Measurements from ENCODE around the gene KIRREL3. TPM values are rescaled to one million over a fixed set of nuclear protein-coding genes. Genes with fewer than 3 reads are reported as not detected.

Gene KIRREL3
- total RNA-seq, 1 donor from 2014 or later: not detected

DNA sequence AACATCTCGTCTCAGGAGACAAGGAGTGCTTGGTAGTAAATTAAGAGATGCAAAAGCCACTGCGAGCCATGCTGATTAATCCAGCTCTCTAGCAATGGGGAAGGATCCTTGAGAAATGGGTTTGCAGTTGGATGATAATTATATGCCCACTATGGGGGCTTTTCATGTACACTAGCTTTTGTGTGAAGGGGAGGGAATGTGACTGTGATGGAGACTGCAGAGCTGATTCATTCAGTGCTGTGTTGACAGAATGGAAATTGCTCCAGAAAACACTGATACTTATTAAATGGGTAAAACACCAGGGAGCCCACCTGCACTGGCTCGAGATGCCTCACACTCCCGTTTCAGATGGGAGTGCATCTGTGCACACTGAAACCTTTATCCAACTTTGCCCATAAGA lies 37.0 kb upstream of the KIRREL3 start:
- Histone ChIP-seq H3K27me3 (ENCODE audit: control insufficient read depth, insufficient read depth, low read length) (no peaks in the 10 kb centered on the region), H3K36me3 (ENCODE audit: control insufficient read depth, insufficient read depth, low read length) (no peaks in the 10 kb centered on the region), H3K4me3 (ENCODE audit: low read depth, low read length) (no peak overlapping the region)
- TF ChIP-seq, protein P1, sequence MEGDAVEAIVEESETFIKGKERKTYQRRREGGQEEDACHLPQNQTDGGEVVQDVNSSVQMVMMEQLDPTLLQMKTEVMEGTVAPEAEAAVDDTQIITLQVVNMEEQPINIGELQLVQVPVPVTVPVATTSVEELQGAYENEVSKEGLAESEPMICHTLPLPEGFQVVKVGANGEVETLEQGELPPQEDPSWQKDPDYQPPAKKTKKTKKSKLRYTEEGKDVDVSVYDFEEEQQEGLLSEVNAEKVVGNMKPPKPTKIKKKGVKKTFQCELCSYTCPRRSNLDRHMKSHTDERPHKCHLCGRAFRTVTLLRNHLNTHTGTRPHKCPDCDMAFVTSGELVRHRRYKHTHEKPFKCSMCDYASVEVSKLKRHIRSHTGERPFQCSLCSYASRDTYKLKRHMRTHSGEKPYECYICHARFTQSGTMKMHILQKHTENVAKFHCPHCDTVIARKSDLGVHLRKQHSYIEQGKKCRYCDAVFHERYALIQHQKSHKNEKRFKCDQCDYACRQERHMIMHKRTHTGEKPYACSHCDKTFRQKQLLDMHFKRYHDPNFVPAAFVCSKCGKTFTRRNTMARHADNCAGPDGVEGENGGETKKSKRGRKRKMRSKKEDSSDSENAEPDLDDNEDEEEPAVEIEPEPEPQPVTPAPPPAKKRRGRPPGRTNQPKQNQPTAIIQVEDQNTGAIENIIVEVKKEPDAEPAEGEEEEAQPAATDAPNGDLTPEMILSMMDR (IDR thresholded peaks at IDR 0.05; ENCODE audit: insufficient read depth, low read length, severe bottlenecking): no peak
- FAIRE-seq (no peak), DNase-seq (ENCODE audit: low read depth) (no peak)

- FAIRE-seq: no peak
- TF ChIP-seq, protein P1 (IDR thresholded peaks at IDR 0.05; ENCODE audit: insufficient read depth, low read length, severe bottlenecking): no peak
- no peaks in the 10 kb centered on the region for H3K27me3 ChIP-seq (ENCODE audit: control insufficient read depth, insufficient read depth, low read length)
- no peaks in the 10 kb centered on the region for H3K36me3 ChIP-seq (ENCODE audit: control insufficient read depth, insufficient read depth, low read length)
- no peak for DNase-seq (ENCODE audit: low read depth)
- H3K4me3 ChIP-seq (ENCODE audit: low read depth, low read length): no peak overlapping the region
These were observed 36.4 kb upstream of the KIRREL3 start for GRCh38 chr11:127037001-127037400.

DNA sequence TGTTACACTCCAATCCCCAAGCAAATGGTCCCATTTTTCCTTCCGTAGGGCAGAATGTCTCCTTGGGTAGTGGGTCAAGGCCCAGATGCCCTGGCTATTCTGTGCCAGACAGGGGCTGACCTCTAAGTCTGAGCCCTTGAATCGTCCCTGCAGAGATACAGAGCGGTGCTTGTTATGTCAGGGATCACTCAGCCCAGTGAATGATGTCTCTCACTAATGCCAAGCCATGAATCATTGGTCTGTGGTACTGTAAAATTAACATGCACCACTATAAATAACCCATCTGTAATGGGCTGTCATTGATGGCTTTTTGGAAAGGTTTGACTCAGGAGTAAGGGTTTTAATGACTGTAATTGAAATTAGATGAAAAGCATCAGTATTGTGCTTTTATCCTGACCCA lies 35.3 kb upstream of the KIRREL3 start:
- no peak overlapping the region for H3K4me3 ChIP-seq (ENCODE audit: low read depth, low read length)
- H3K27me3 ChIP-seq (ENCODE audit: control insufficient read depth, insufficient read depth, low read length): no peaks in the 10 kb centered on the region
- no peak for DNase-seq (ENCODE audit: low read depth)
- TF ChIP-seq, protein P1 (IDR thresholded peaks at IDR 0.05; ENCODE audit: insufficient read depth, low read length, severe bottlenecking): no peak
- FAIRE-seq: no peak
- no peaks in the 10 kb centered on the region for H3K36me3 ChIP-seq (ENCODE audit: control insufficient read depth, insufficient read depth, low read length)

DNA sequence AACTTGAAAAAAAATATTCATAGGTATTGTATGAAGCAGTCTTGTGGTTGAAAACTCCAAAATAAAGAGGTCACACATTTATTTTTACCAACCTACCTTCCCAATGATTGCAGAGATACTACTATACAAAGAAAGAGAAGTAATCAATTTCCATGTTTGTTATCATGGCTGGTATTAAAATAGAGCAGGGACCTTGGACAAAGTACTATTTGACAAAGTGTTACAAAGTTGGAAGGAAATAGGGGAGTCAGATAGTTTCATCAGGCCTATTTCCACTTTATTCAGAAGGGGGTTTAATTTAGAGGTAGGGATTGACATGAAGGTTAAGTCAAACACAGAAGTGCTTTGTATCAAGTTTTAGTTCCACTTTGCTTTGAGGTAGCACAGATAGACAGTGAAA lies 34.4 kb upstream of the KIRREL3 start:
- TF ChIP-seq, protein P1 (IDR thresholded peaks at IDR 0.05; ENCODE audit: insufficient read depth, low read length, severe bottlenecking): no peak
- Histone ChIP-seq H3K27me3 (ENCODE audit: control insufficient read depth, insufficient read depth, low read length) (no peaks in the 10 kb centered on the region), H3K4me3 (ENCODE audit: low read depth, low read length) (no peak overlapping the region), H3K36me3 (ENCODE audit: control insufficient read depth, insufficient read depth, low read length) (no peaks in the 10 kb centered on the region)
- DNase-seq (ENCODE audit: low read depth): no peak
- no peak for FAIRE-seq

GRCh38 chr11:127028648-127029047 lies 28.1 kb upstream of the KIRREL3 start:
- no peak for DNase-seq (ENCODE audit: low read depth)
- H3K36me3 ChIP-seq (ENCODE audit: control insufficient read depth, insufficient read depth, low read length): no peaks in the 10 kb centered on the region
- no peak for FAIRE-seq
- no peak overlapping the region for H3K4me3 ChIP-seq (ENCODE audit: low read depth, low read length)
- TF ChIP-seq, protein P1 (IDR thresholded peaks at IDR 0.05; ENCODE audit: insufficient read depth, low read length, severe bottlenecking): no peak
- H3K27me3 ChIP-seq (ENCODE audit: control insufficient read depth, insufficient read depth, low read length): no peaks in the 10 kb centered on the region

GRCh38 chr11:127027789-127028188 lies 27.2 kb upstream of the KIRREL3 start:
- TF ChIP-seq, protein P1 (IDR thresholded peaks at IDR 0.05; ENCODE audit: insufficient read depth, low read length, severe bottlenecking): no peak
- Histone ChIP-seq H3K27me3 (ENCODE audit: control insufficient read depth, insufficient read depth, low read length) (no peaks in the 10 kb centered on the region), H3K4me3 (ENCODE audit: low read depth, low read length) (no peak overlapping the region), H3K36me3 (ENCODE audit: control insufficient read depth, insufficient read depth, low read length) (no peaks in the 10 kb centered on the region)
- DNase-seq (ENCODE audit: low read depth): no peak
- no peak for FAIRE-seq

Data from bronchial epithelial cell (primary cell).